ENCODE data around the gene KRT1.

KRT1 gene

GRCh38 chr12:52699960-52700359 is 19.8 kb upstream of the KRT1 start:
- H3K4me3 ChIP-seq (ENCODE audit: low read depth, low read length), result no peak overlapping the region
- TF ChIP-seq, protein P1, sequence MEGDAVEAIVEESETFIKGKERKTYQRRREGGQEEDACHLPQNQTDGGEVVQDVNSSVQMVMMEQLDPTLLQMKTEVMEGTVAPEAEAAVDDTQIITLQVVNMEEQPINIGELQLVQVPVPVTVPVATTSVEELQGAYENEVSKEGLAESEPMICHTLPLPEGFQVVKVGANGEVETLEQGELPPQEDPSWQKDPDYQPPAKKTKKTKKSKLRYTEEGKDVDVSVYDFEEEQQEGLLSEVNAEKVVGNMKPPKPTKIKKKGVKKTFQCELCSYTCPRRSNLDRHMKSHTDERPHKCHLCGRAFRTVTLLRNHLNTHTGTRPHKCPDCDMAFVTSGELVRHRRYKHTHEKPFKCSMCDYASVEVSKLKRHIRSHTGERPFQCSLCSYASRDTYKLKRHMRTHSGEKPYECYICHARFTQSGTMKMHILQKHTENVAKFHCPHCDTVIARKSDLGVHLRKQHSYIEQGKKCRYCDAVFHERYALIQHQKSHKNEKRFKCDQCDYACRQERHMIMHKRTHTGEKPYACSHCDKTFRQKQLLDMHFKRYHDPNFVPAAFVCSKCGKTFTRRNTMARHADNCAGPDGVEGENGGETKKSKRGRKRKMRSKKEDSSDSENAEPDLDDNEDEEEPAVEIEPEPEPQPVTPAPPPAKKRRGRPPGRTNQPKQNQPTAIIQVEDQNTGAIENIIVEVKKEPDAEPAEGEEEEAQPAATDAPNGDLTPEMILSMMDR (IDR thresholded peaks at IDR 0.05; ENCODE audit: insufficient read depth, low read depth, low read length, missing control alignments), result no peak
- DNase-seq (ENCODE audit: low read depth), result no peak

DNA sequence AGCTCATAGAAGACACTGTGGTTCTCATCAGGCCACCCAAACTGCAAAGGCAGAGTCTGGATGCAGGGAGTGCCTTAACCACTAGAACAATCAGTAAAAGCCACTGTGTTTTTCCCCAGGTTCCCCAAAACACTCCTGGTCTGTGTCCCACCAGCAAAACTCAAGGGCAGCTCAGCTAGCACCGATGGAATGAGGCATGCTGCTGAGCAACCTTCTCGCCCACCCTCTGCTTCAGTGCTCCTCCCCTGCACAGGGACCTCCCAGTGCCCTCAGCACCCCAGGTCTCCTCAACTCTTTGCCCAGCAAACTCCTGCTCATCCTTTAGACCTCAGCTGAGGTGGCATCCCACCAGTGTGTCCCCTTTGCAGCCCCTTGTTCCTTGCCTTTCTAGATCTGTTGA is 19.2 kb upstream of the KRT1 start:
- no peak for DNase-seq (ENCODE audit: low read depth)
- TF ChIP-seq, protein P1 (IDR thresholded peaks at IDR 0.05; ENCODE audit: insufficient read depth, low read depth, low read length, missing control alignments), result no peak
- no peak overlapping the region for H3K4me3 ChIP-seq (ENCODE audit: low read depth, low read length)

DNA sequence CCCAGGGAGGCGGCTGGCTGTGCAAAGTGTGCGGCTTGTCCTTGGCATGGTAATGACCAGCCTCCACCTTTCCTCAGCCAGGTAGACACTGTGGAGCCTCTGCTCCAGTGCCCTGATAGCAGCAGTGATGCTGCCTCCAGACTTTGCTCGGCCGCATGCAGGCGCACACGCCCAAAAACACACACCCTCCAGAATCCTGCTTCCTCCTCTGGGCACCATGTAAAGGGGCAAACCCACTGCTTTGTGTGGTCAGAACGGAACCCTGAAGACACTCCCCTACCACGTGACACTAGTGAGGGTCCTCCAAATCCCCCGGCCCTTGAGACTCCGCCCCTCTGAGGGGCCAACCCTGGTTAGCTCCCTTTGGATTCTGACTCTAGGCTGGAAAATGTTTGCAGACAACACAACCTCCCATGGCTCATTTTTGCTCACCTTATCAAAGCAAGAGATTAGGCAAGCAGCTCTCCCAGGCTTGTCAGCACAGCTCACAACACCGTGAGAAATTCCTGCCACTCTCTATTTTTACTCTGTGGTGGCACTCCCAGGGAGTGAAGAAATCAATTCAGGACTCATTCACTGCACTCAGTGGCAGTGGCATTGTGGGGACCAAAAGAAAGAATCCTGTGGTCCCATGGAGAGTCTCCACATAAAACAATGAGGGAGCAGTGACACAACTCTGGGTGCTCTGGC is 18.6 kb upstream of the KRT1 start:
- TF ChIP-seq, protein P1 (IDR thresholded peaks at IDR 0.05; ENCODE audit: insufficient read depth, low read depth, low read length, missing control alignments), result no peak
- no peak overlapping the region for H3K4me3 ChIP-seq (ENCODE audit: low read depth, low read length)

DNA sequence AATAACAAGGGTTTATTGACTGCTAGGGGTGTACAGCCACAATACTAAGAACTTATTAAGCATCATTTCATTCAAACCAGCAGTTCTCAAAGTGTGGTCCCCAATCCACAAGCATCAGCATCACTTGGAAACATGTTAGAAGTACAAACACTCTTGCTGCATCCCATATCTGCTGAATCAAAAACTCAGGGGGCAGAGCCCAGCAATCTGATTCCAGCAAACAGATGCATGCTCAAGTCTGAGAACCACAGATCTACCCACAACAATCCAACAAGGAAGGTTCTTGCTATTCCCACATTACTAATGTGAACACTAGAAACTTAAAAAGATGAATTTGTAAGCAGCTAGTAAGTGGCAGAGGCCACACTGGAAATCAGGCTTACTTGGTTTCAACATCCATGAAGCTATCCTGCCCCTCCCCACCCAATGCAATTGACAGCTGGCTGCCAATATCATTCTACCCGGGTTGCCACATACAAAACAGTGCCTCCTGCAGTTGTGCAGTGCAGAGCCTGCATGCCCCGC is 16.9 kb upstream of the KRT1 start:
- no peak for DNase-seq (ENCODE audit: low read depth)
- TF ChIP-seq, protein P1 (IDR thresholded peaks at IDR 0.05; ENCODE audit: insufficient read depth, low read depth, low read length, missing control alignments), result no peak
- H3K4me3 ChIP-seq (ENCODE audit: low read depth, low read length), result no peak overlapping the region

More for the DNA sequence above, 18.6 kb upstream of the KRT1 start:
- no peak for DNase-seq (ENCODE audit: low read depth)

GRCh38 chr12:52696588-52696987 is 16.4 kb upstream of the KRT1 start:
- H3K4me3 ChIP-seq (ENCODE audit: low read depth, low read length), result no peak overlapping the region
- no peak for DNase-seq (ENCODE audit: low read depth)
- TF ChIP-seq, protein P1 (IDR thresholded peaks at IDR 0.05; ENCODE audit: insufficient read depth, low read depth, low read length, missing control alignments), result no peak

DNA sequence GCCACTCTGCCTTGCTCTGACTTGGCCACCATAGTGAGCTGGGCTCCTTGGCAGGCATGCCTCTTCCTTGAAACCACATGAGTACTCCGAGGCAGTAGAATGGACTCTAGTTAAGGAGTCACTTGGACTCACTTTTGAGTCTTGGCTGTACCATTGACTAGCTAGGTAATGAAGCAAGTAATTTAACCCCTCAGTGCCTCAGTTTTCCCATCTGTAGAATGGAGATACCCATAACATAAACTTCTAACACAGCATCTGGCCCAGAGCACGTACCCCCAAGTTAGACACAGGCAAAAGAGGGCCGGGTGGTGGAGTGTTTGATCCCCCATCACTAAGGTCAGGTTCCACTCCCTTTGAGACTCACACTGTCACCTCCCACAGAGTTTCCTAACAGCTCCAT is 14.8 kb upstream of the KRT1 start:
- H3K4me3 ChIP-seq (ENCODE audit: low read depth, low read length), result no peak overlapping the region
- no peak for DNase-seq (ENCODE audit: low read depth)
- TF ChIP-seq, protein P1 (IDR thresholded peaks at IDR 0.05; ENCODE audit: insufficient read depth, low read depth, low read length, missing control alignments), result no peak

DNA sequence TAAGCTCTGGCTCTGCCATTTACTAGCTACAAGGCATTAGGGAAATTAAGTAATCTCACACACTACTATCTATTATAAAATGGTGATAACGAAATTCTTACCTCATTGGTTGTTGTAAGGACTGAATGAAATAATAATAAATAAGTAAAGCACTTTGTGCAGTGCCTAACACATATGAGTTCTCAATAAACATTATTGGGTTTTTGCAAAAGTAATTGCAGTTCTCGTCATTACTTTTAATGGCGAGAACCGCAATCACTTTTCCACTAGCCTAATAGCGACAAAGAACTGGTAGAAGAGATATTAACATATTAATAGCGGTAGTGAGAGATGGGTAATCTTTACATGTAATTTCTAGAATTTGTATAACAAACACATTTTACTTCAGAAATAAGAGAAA is 13.9 kb upstream of the KRT1 start:
- no peak for DNase-seq (ENCODE audit: low read depth)
- no peak overlapping the region for H3K4me3 ChIP-seq (ENCODE audit: low read depth, low read length)

More for the DNA sequence above, 13.9 kb upstream of the KRT1 start:
- TF ChIP-seq, protein P1 (IDR thresholded peaks at IDR 0.05; ENCODE audit: insufficient read depth, low read depth, low read length, missing control alignments), result no peak

All from GM12865 (cell line).